ENCODE data around the gene ERP29. TPM values are rescaled to one million over a fixed set of nuclear protein-coding genes. Genes with fewer than 3 reads are reported as not detected.

ERP29 gene
- 10 to 100 TPM; 46.0 to 61.7 TPM for total RNA-seq

- peaks cover 9% of the 10 kb centered on the region for H3K36me3 Mint-ChIP-seq
- ATAC-seq: peak; percentile 92 to 94
Measured at GRCh38 chr12:112012775-112013600, at the start of gene ERP29, which contains the start of gene TMEM116. Gene ERP29 (plus strand): TSS chr12:112013426. CDS start chr12:112013466, 40 bp downstream. Gene TMEM116 (minus strand): TSS chr12:112013165. CDS start chr12:112005270, 7,895 bp downstream.

GRCh38 chr12:111964935-111965334 lies 48.3 kb upstream of the ERP29 start:
- Mint-ChIP-seq H3K4me1 (ENCODE audit: low read depth in 2 of 2) (peaks cover 4 to 7% of the 10 kb centered on the region in 2 donors), H3K4me3 (no peak overlapping the region), H3K27me3 (no peaks in the 10 kb centered on the region), H3K9me3 (peaks cover 4% of the 10 kb centered on the region), H3K36me3 (peaks cover 26% of the 10 kb centered on the region), H3K27ac (no peak overlapping the region)
- no peak for DNase-seq (ENCODE audit: low spot score)
- no peak for ATAC-seq

More at GRCh38 chr12:112012775-112013600, at the start of gene ERP29, which contains the start of gene TMEM116:
- Mint-ChIP-seq H3K9me3 (no peaks in the 10 kb centered on the region), H3K27me3 (no peaks in the 10 kb centered on the region), H3K27ac (peak within 1 kb of the TSS; percentile 96 to 97), H3K4me3 (peak within 1 kb of the TSS; percentile 84), H3K4me1 (ENCODE audit: low read depth in 2 of 2) (peaks cover 38% of the 10 kb centered on the region in 2 donors)
- peak; percentile 98 for DNase-seq (ENCODE audit: low spot score)

- Mint-ChIP-seq H3K27me3 (no peaks in the 10 kb centered on the region), H3K27ac (no peak overlapping the region), H3K4me1 (ENCODE audit: low read depth in 2 of 2) (peaks cover 4 to 14% of the 10 kb centered on the region in 2 donors), H3K9me3 (no peaks in the 10 kb centered on the region), H3K36me3 (no peaks in the 10 kb centered on the region), H3K4me3 (no peak overlapping the region)
- ATAC-seq: no peak
- no peak for DNase-seq (ENCODE audit: low spot score)
Measured at GRCh38 chr12:111971800-111972199, 41.4 kb upstream of the ERP29 start.

GRCh38 chr12:111975161-111975931 lies 37.9 kb upstream of the ERP29 start:
- Mint-ChIP-seq H3K36me3 (no peaks in the 10 kb centered on the region), H3K4me3 (no peak overlapping the region), H3K9me3 (no peaks in the 10 kb centered on the region), H3K4me1 (ENCODE audit: low read depth in 2 of 2) (peaks cover 3 to 9% of the 10 kb centered on the region in 2 donors), H3K27ac (peak overlapping the region in 1 of 2 donors; percentile 47), H3K27me3 (no peaks in the 10 kb centered on the region)
- ATAC-seq: no peak
- no peak for DNase-seq (ENCODE audit: low spot score)

GRCh38 chr12:111976291-111976690 lies 36.9 kb upstream of the ERP29 start:
- Mint-ChIP-seq H3K9me3 (no peaks in the 10 kb centered on the region), H3K27me3 (no peaks in the 10 kb centered on the region), H3K36me3 (no peaks in the 10 kb centered on the region), H3K4me3 (no peak overlapping the region), H3K4me1 (ENCODE audit: low read depth in 2 of 2) (peaks cover 3 to 9% of the 10 kb centered on the region in 2 donors), H3K27ac (no peak overlapping the region)
- DNase-seq (ENCODE audit: low spot score) (no peak), ATAC-seq (no peak)

GRCh38 chr12:111976860-111977259 lies 36.4 kb upstream of the ERP29 start:
- peaks cover 3 to 9% of the 10 kb centered on the region in 2 donors for H3K4me1 Mint-ChIP-seq (ENCODE audit: low read depth in 2 of 2)
- DNase-seq (ENCODE audit: low spot score) (no peak), ATAC-seq (no peak)
- no peak overlapping the region for H3K27ac Mint-ChIP-seq
- no peak overlapping the region for H3K4me3 Mint-ChIP-seq
- H3K27me3 Mint-ChIP-seq: no peaks in the 10 kb centered on the region
- no peaks in the 10 kb centered on the region for H3K36me3 Mint-ChIP-seq
- H3K9me3 Mint-ChIP-seq: no peaks in the 10 kb centered on the region

- H3K4me3 Mint-ChIP-seq: no peak overlapping the region
- DNase-seq (ENCODE audit: low spot score) (no peak), ATAC-seq (no peak)
- H3K9me3 Mint-ChIP-seq: no peaks in the 10 kb centered on the region
- peaks cover under 1 to 9% of the 10 kb centered on the region in 2 donors for H3K4me1 Mint-ChIP-seq (ENCODE audit: low read depth in 2 of 2)
- H3K36me3 Mint-ChIP-seq: no peaks in the 10 kb centered on the region
- no peak overlapping the region for H3K27ac Mint-ChIP-seq
- no peaks in the 10 kb centered on the region for H3K27me3 Mint-ChIP-seq
Measured at GRCh38 chr12:111978545-111978944, 34.7 kb upstream of the ERP29 start.

GRCh38 chr12:111980598-111980997 lies 32.6 kb upstream of the ERP29 start:
- no peaks in the 10 kb centered on the region for H3K27me3 Mint-ChIP-seq
- no peaks in the 10 kb centered on the region for H3K36me3 Mint-ChIP-seq
- no peak overlapping the region for H3K4me3 Mint-ChIP-seq
- ATAC-seq (no peak), DNase-seq (ENCODE audit: low spot score) (no peak)
- no peak overlapping the region for H3K27ac Mint-ChIP-seq
- H3K4me1 Mint-ChIP-seq (ENCODE audit: low read depth in 2 of 2): peaks cover 0 to 5% of the 10 kb centered on the region in 2 donors
- H3K9me3 Mint-ChIP-seq: no peaks in the 10 kb centered on the region

GRCh38 chr12:111981987-111982386 lies 31.2 kb upstream of the ERP29 start:
- Mint-ChIP-seq H3K4me1 (ENCODE audit: low read depth in 2 of 2) (peaks cover 0 to under 1% of the 10 kb centered on the region in 2 donors), H3K36me3 (no peaks in the 10 kb centered on the region), H3K4me3 (no peak overlapping the region), H3K27me3 (no peaks in the 10 kb centered on the region), H3K9me3 (no peaks in the 10 kb centered on the region), H3K27ac (no peak overlapping the region)
- ATAC-seq (no peak), DNase-seq (ENCODE audit: low spot score) (no peak)

- ATAC-seq: no peak
- Mint-ChIP-seq H3K27ac (no peak overlapping the region), H3K36me3 (peaks cover 6% of the 10 kb centered on the region), H3K9me3 (no peaks in the 10 kb centered on the region), H3K27me3 (no peaks in the 10 kb centered on the region), H3K4me1 (ENCODE audit: low read depth in 2 of 2) (peaks cover 3 to 5% of the 10 kb centered on the region in 2 donors), H3K4me3 (no peak overlapping the region)
- DNase-seq (ENCODE audit: low spot score): no peak
Measured at GRCh38 chr12:111984820-111985219, 28.4 kb upstream of the ERP29 start.

GRCh38 chr12:111991535-111991934 lies 21.7 kb upstream of the ERP29 start:
- Mint-ChIP-seq H3K9me3 (no peaks in the 10 kb centered on the region), H3K27ac (peak overlapping the region in 1 of 2 donors; percentile 84), H3K36me3 (peaks cover 6% of the 10 kb centered on the region), H3K27me3 (no peaks in the 10 kb centered on the region), H3K4me3 (peak overlapping the region; percentile 87), H3K4me1 (ENCODE audit: low read depth in 2 of 2) (peaks cover 30 to 51% of the 10 kb centered on the region in 2 donors)
- ATAC-seq (no peak), DNase-seq (ENCODE audit: low spot score) (no peak)

GRCh38 chr12:111991946-111992345 lies 21.3 kb upstream of the ERP29 start:
- Mint-ChIP-seq H3K4me1 (ENCODE audit: low read depth in 2 of 2) (peaks cover 30 to 51% of the 10 kb centered on the region in 2 donors), H3K9me3 (no peaks in the 10 kb centered on the region), H3K36me3 (peaks cover 6% of the 10 kb centered on the region), H3K27me3 (no peaks in the 10 kb centered on the region), H3K27ac (peak overlapping the region in 1 of 2 donors; percentile 84), H3K4me3 (peak overlapping the region; percentile 87)
- DNase-seq (ENCODE audit: low spot score): no peak
- ATAC-seq: peak in 1 of 2 donors; percentile 45

- Mint-ChIP-seq H3K27me3 (no peaks in the 10 kb centered on the region), H3K9me3 (no peaks in the 10 kb centered on the region), H3K4me1 (ENCODE audit: low read depth in 2 of 2) (peaks cover 30 to 51% of the 10 kb centered on the region in 2 donors), H3K36me3 (peaks cover 6% of the 10 kb centered on the region), H3K27ac (peak overlapping the region in 1 of 2 donors; percentile 84), H3K4me3 (peak overlapping the region; percentile 87)
- DNase-seq (ENCODE audit: low spot score) (no peak), ATAC-seq (peak in 1 of 2 donors; percentile 61)
Measured at GRCh38 chr12:111992464-111992863, 20.8 kb upstream of the ERP29 start.
